CD4-positive, alpha-beta T cell (primary cell): Measurements from ENCODE around the gene PIGK. TPM values are rescaled to one million over a fixed set of nuclear protein-coding genes. Genes with fewer than 3 reads are reported as not detected.
A peak's percentile ranks its signal among the peaks of the same experiment; 100 is the strongest.

Source experiments
- ATAC-seq: fragments of 200-7000 bp; cut with Tn5 transposase; one replicate; pipeline ENCODE4 v1.10.0; 2022; ENCODE audit warnings: mild to moderate bottlenecking; ENCODE audit not compliant: poor library complexity
- CTCF ChIA-PET: fragments of 350-600 bp; sonication (Branson Sonifier 250); formaldehyde crosslinking; loops from one replicate; lab custom pipeline; 2021; ENCODE audit warnings: antibody characterized with exemption, inconsistent platforms; lab: Charles Lee
- POLR2A ChIA-PET: fragments of 350-600 bp; sonication (Branson Sonifier 250); formaldehyde crosslinking; loops from one replicate; lab custom pipeline; 2021; ENCODE audit warnings: antibody characterized with exemption, inconsistent platforms; lab: Charles Lee
- DNase-seq, 14 experiments: peaks; one replicate each; pipeline ENCODE4 v3.0.0-alpha.2; 2013 to 2020; ENCODE audit warnings: mixed read lengths in 2 of 14
- H3K27ac ChIP-seq, 2 donors: one replicate each; pipeline versions ENCODE4 v1.5.1 to v1.7.0; 2013; ENCODE audit warnings: low read length in 2 of 2, low read depth in 1 of 2, mild to moderate bottlenecking in 1 of 2
- H3K27me3 ChIP-seq, 2 experiments: 1 replicate in 1 of 2; 2 replicates in 1 of 2; pipeline versions ENCODE4 v1.6.1 to v1.7.0; 2013; ENCODE audit warnings: low read length in 2 of 2, control low read depth in 1 of 2, mild to moderate bottlenecking in 1 of 2, moderate library complexity in 1 of 2; ENCODE audit not compliant: insufficient read depth in 2 of 2, control insufficient read depth in 1 of 2
- H3K36me3 ChIP-seq: one replicate; pipeline ENCODE4 v1.6.1; 2013; ENCODE audit warnings: low read length, control low read depth; ENCODE audit not compliant: insufficient read depth
- H3K4me1 ChIP-seq: one replicate; pipeline ENCODE4 v1.6.1; 2013; ENCODE audit warnings: low read length, control low read depth; ENCODE audit not compliant: insufficient read depth
- H3K4me3 ChIP-seq: one replicate; pipeline ENCODE4 v1.5.1; 2013; ENCODE audit warnings: mild to moderate bottlenecking, low read length, moderate library complexity
- H3K9me3 ChIP-seq, 2 experiments: 1 replicate in 1 of 2; 2 replicates in 1 of 2; pipeline versions ENCODE4 v1.6.1 to v1.7.0; 2013; ENCODE audit warnings: low read length in 2 of 2, mild to moderate bottlenecking in 2 of 2, control low read depth in 1 of 2, moderate library complexity in 1 of 2; ENCODE audit not compliant: control insufficient read depth in 1 of 2, insufficient read depth in 1 of 2
- H3K27ac Mint-ChIP-seq: one replicate; pipeline ENCODE4 v1.8.0; 2020; ENCODE audit warnings: mixed read lengths
- H3K27me3 Mint-ChIP-seq: one replicate; pipeline ENCODE4 v1.8.0; 2021; ENCODE audit warnings: mixed read lengths
- H3K36me3 Mint-ChIP-seq: one replicate; pipeline ENCODE4 v1.8.0; 2021; ENCODE audit warnings: low read depth, mixed read lengths
- H3K4me1 Mint-ChIP-seq: one replicate; pipeline ENCODE4 v1.8.0; 2021; ENCODE audit warnings: low read depth, mixed read lengths
- H3K4me3 Mint-ChIP-seq: one replicate; pipeline ENCODE4 v1.8.0; 2020; ENCODE audit warnings: mild to moderate bottlenecking, mixed read lengths
- H3K9me3 Mint-ChIP-seq: one replicate; pipeline ENCODE4 v1.8.0; 2020; ENCODE audit warnings: mixed read lengths
- intact Hi-C, 2 experiments: fragments of 100-400 bp; cut with DNase I in 1 of 2; cut with micrococcal nuclease in 1 of 2; formaldehyde crosslinking; loops; one replicate each; pipeline versions ENCODE4 v1.15.1 to v1.9.0; 2023 to 2025; cut with DNase I, micrococcal nuclease
- total RNA-seq, 174 experiments: library from RNA in 2 of 174; stranded (reverse) in 2 of 174; gene quantifications; one replicate each; pipeline ENCODE4 v1.2.3 and lab custom pipeline; 2021 to 2026
- TF ChIP-seq, protein P1 (sequence below): fragments of 200-600 bp; IDR thresholded peaks from one replicate; pipeline ENCODE4 v1.8.0; 2022; ENCODE audit warnings: antibody characterized with exemption, mild to moderate bottlenecking

Gene PIGK
- total RNA-seq, 2 experiments from 2014 or later: 10.1 to 10.3 TPM

DNA sequence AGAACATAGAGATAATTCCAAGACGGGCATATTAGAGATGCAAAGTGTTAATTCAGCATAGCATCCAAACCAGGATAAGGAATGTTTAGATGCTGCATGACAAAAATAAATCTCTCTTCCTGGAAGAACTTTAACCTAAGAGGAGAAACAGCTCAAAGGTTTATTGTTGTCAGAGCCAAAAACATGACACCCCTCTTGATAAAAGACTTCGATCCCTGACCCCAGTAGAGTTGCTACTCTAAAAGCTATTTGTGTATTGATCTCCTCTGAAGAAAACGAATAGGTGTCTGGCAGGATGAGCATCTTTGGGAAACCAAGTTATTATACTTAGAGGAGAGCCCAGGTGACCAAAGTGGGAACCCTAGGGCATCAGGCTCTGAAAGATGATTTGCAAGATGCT is 158.1 kb downstream of the PIGK start:
- ATAC-seq (no peak), DNase-seq (no peak)
- Mint-ChIP-seq H3K36me3 (no peaks in the 10 kb centered on the region), H3K27ac (no peak overlapping the region), H3K9me3 (no peaks in the 10 kb centered on the region), H3K4me1 (no peaks in the 10 kb centered on the region), H3K27me3 (peaks cover 4% of the 10 kb centered on the region), H3K4me3 (no peak overlapping the region)
- no peak overlapping the region for H3K27ac ChIP-seq
- intact Hi-C loops: no loop called here
- no peaks in the 10 kb centered on the region for H3K4me1 ChIP-seq
- peaks cover 3 to 5% of the 10 kb centered on the region in 2 experiments for H3K27me3 ChIP-seq
- TF ChIP-seq, protein P1, sequence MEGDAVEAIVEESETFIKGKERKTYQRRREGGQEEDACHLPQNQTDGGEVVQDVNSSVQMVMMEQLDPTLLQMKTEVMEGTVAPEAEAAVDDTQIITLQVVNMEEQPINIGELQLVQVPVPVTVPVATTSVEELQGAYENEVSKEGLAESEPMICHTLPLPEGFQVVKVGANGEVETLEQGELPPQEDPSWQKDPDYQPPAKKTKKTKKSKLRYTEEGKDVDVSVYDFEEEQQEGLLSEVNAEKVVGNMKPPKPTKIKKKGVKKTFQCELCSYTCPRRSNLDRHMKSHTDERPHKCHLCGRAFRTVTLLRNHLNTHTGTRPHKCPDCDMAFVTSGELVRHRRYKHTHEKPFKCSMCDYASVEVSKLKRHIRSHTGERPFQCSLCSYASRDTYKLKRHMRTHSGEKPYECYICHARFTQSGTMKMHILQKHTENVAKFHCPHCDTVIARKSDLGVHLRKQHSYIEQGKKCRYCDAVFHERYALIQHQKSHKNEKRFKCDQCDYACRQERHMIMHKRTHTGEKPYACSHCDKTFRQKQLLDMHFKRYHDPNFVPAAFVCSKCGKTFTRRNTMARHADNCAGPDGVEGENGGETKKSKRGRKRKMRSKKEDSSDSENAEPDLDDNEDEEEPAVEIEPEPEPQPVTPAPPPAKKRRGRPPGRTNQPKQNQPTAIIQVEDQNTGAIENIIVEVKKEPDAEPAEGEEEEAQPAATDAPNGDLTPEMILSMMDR: no peak
- ChIA-PET POLR2A (no interaction called here), CTCF (no interaction called here)
- H3K4me3 ChIP-seq: no peak overlapping the region
- H3K36me3 ChIP-seq: no peaks in the 10 kb centered on the region
- no peaks in the 10 kb centered on the region for H3K9me3 ChIP-seq

DNA sequence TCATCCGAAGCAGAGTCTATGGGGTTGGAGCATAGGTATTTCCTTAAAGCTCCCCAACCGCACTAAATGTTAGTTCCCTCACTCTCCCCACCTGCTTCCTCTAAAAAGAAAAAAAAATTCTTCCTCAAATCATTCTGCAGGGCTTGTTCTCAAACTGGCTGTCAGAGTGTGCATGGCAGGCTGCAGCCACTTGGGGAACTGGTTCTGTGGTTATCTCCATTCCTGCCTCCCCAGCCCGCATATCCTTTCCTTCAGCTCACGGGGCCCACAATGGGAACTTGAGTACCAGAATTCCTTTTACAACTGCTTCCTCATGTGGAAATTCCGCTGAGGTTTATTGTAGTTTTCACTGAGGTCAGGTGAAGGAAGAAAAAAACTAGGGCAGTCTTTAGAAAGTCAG is 159.2 kb downstream of the PIGK start:
- intact Hi-C loops: no loop called here
- no peaks in the 10 kb centered on the region for H3K4me1 ChIP-seq

GRCh38 chr1:77057994-77058585 is 161.1 kb downstream of the PIGK start:
- no peak for ATAC-seq
- H3K27ac ChIP-seq: no peak overlapping the region
- no peak for DNase-seq
- H3K4me1 ChIP-seq: no peaks in the 10 kb centered on the region
- no peaks in the 10 kb centered on the region for H3K9me3 ChIP-seq
- ChIA-PET CTCF (no interaction called here), POLR2A (interaction anchor here (0.6 kb wide), 1 partner anchor 1833 kb away, joined by 3 read pairs; no protein-coding TSS in a partner anchor)
- intact Hi-C loops: no loop called here
- H3K4me3 Mint-ChIP-seq: no peak overlapping the region
- no peaks in the 10 kb centered on the region for H3K9me3 Mint-ChIP-seq
- TF ChIP-seq, protein P1: no peak
- H3K27me3 ChIP-seq: peaks cover 3 to 5% of the 10 kb centered on the region in 2 experiments
- H3K4me1 Mint-ChIP-seq: no peaks in the 10 kb centered on the region
- H3K36me3 ChIP-seq: no peaks in the 10 kb centered on the region
- no peak overlapping the region for H3K27ac Mint-ChIP-seq
- no peaks in the 10 kb centered on the region for H3K36me3 Mint-ChIP-seq
- H3K27me3 Mint-ChIP-seq: no peaks in the 10 kb centered on the region
- H3K4me3 ChIP-seq: no peak overlapping the region

More for the DNA sequence above, 159.2 kb downstream of the PIGK start:
- no peaks in the 10 kb centered on the region for H3K36me3 Mint-ChIP-seq
- H3K9me3 Mint-ChIP-seq: no peaks in the 10 kb centered on the region
- no peak overlapping the region for H3K4me3 Mint-ChIP-seq
- no peaks in the 10 kb centered on the region for H3K9me3 ChIP-seq
- no peak for ATAC-seq
- CTCF ChIA-PET: no interaction called here
- no peak overlapping the region for H3K4me3 ChIP-seq
- H3K36me3 ChIP-seq: no peaks in the 10 kb centered on the region
- H3K27ac ChIP-seq: no peak overlapping the region
- peaks cover 3 to 5% of the 10 kb centered on the region in 2 experiments for H3K27me3 ChIP-seq
- peak in 1 of 14 experiments; percentile 7 for DNase-seq
- H3K4me1 Mint-ChIP-seq: no peaks in the 10 kb centered on the region
- POLR2A ChIA-PET: no interaction called here
- H3K27ac Mint-ChIP-seq: no peak overlapping the region
- TF ChIP-seq, protein P1: no peak
- peaks cover 4% of the 10 kb centered on the region for H3K27me3 Mint-ChIP-seq
